Panc1 (cell line): Measurements from ENCODE around the gene HDGFL2. TPM values are rescaled to one million over a fixed set of nuclear protein-coding genes. Genes with fewer than 3 reads are reported as not detected.
"Not testable (repeated sequence)": the region's sequence is repeated elsewhere in the genome, so short reads cannot be mapped to it uniquely, and the experiment has no call there.

Experiments used
- ATAC-seq: fragments of 200-7000 bp; cut with Tn5 transposase; 2 replicates; pipeline ENCODE4 v1.9.1; 2020; ENCODE audit warnings: mild to moderate bottlenecking, moderate library complexity
- BruUV-seq: library from RNA; stranded (reverse); fragments of 400-500 nt; replicated peaks from 2 replicates; lab custom pipeline; 2021; lab: Mats Ljungman, UMichigan
- CTCF ChIA-PET: fragments of 300-600 bp; sonication (Branson Sonifier 250); formaldehyde crosslinking; loops from one replicate; lab custom pipeline; 2022; ENCODE audit warnings: antibody characterized with exemption; lab: Charles Lee
- POLR2A ChIA-PET: fragments of 300-600 bp; sonication (Branson Sonifier 250); formaldehyde crosslinking; loops from one replicate; lab custom pipeline; 2022; ENCODE audit warnings: antibody characterized with exemption; lab: Charles Lee
- DNase-seq: peaks from one replicate; pipeline ENCODE4 v3.0.0-alpha.2; 2010; ENCODE audit warnings: low read depth, low spot score
- H3K27ac ChIP-seq: 2 replicates; pipeline ENCODE4 v1.5.1; 2011; ENCODE audit warnings: mild to moderate bottlenecking, low read length, inconsistent platforms
- H3K27me3 ChIP-seq: fragments of 200-500 bp; sonication (Bioruptor generic); 2 replicates; pipeline ENCODE4 v1.6.0; 2014; ENCODE audit warnings: low read length, inconsistent platforms; ENCODE audit not compliant: control insufficient read depth, insufficient read depth
- H3K36me3 ChIP-seq: fragments of 200-500 bp; sonication (Bioruptor generic); 2 replicates; pipeline ENCODE4 v1.5.1; 2014; ENCODE audit warnings: inconsistent platforms, mild to moderate bottlenecking, low read length, moderate library complexity; ENCODE audit not compliant: control insufficient read depth, insufficient read depth
- H3K4me1 ChIP-seq: 2 replicates; pipeline ENCODE4 v1.5.1; 2011; ENCODE audit warnings: inconsistent platforms, mild to moderate bottlenecking, low read length, moderate library complexity; ENCODE audit not compliant: control insufficient read depth, insufficient read depth
- H3K4me3 ChIP-seq, 2 experiments: 2 replicates each; pipeline ENCODE4 v1.5.1; 2011 to 2012; ENCODE audit warnings: low read depth in 2 of 2, low read length in 2 of 2, mild to moderate bottlenecking in 2 of 2, inconsistent platforms in 1 of 2, moderate library complexity in 1 of 2
- H3K9me3 ChIP-seq: fragments of 200-500 bp; sonication (Bioruptor generic); 2 replicates; pipeline ENCODE4 v1.5.1; 2014; ENCODE audit warnings: low read depth, mild to moderate bottlenecking, inconsistent platforms, low read length, moderate library complexity; ENCODE audit not compliant: control insufficient read depth, insufficient read depth
- CTCF ChIP-seq: fragments of 450-650 bp; IDR thresholded peaks from 2 replicates; pipeline ENCODE4 v1.5.1; 2017; ENCODE audit warnings: mild to moderate bottlenecking
- POLR2AphosphoS5 ChIP-seq: IDR thresholded peaks from 2 replicates; pipeline ENCODE4 v1.6.1; 2012; ENCODE audit warnings: mild to moderate bottlenecking, low read depth, low read length, moderate library complexity
- REST ChIP-seq, 2 experiments: IDR thresholded peaks; 2 replicates each; pipeline ENCODE4 v1.6.1; 2011 to 2012; ENCODE audit warnings: low read depth in 2 of 2, control low read depth in 1 of 2, low read length in 1 of 2, mild to moderate bottlenecking in 1 of 2, moderate library complexity in 1 of 2; ENCODE audit not compliant: insufficient read depth in 1 of 2
- SIN3A ChIP-seq: IDR thresholded peaks from 2 replicates; pipeline ENCODE4 v1.6.1; 2012; ENCODE audit warnings: low read depth, mild to moderate bottlenecking, low read length, moderate library complexity, borderline replicate concordance; ENCODE audit not compliant: insufficient read depth
- TCF7L2 ChIP-seq: IDR thresholded peaks from 2 replicates; pipeline ENCODE4 v1.6.1; 2011; ENCODE audit warnings: mild to moderate bottlenecking, low read depth, low read length, inconsistent platforms
- in situ Hi-C: cut with HindIII; loops from 2 replicates; pipeline ENCODE4 v1.10.0; 2016; ENCODE audit warnings: low sequenced_read_pairs, low pct_unique_long_range_greater_than_20kb
- intact Hi-C: fragments of 100-400 bp; cut with micrococcal nuclease; formaldehyde crosslinking; loops from one replicate; pipeline ENCODE4 v1.10.0; 2022; ENCODE audit not compliant: unreplicated experiment
- total RNA-seq: library from RNA; stranded (reverse); gene quantifications from one replicate; pipeline ENCODE4 v1.2.1, GENCODE V29; 2021; ENCODE audit not compliant: unreplicated experiment

HDGFL2 gene
- total RNA-seq, 1 experiment from 2014 or later = 56.9 TPM

GRCh38 chr19:4541114-4541805 is 69.2 kb downstream of the HDGFL2 start:
- DNase-seq = no peak
- no peaks in the 10 kb centered on the region for H3K9me3 ChIP-seq
- no peaks in the 10 kb centered on the region for H3K36me3 ChIP-seq
- in situ Hi-C loops (no loop called here), intact Hi-C loops (no loop called here)
- TF ChIP-seq SIN3A (no peak), REST (IDR thresholded peaks at IDR 0.05; ENCODE audit: insufficient read depth in 1 of 2, low read depth in 2 of 2, low read length in 1 of 2) (no peak), POLR2AphosphoS5 (no peak), TCF7L2 (no peak), CTCF (no peak)
- H3K27ac ChIP-seq = no peak overlapping the region
- H3K4me1 ChIP-seq = peaks cover 5% of the 10 kb centered on the region; the same call in 1 of the 2 replicates
- H3K4me3 ChIP-seq = no peak overlapping the region
- ATAC-seq = no peak
- no TSS peak for BruUV-seq
- no peaks in the 10 kb centered on the region for H3K27me3 ChIP-seq
- ChIA-PET POLR2A (no interaction called here), CTCF (interaction anchor here (0.6 kb wide), 1 partner anchor 51 kb away, joined by 5 read pairs; no protein-coding TSS in a partner anchor)

GRCh38 chr19:4541806-4542145 is 69.7 kb downstream of the HDGFL2 start:
- in situ Hi-C loops, H3K36me3 ChIP-seq, H3K4me3 ChIP-seq, H3K9me3 ChIP-seq, H3K4me1 ChIP-seq, BruUV-seq, H3K27ac ChIP-seq, CTCF ChIA-PET, DNase-seq, POLR2A ChIA-PET, H3K27me3 ChIP-seq, intact Hi-C loops, ATAC-seq: not testable (repeated sequence)
